RWPE2 (cell line): ENCODE data around the gene ARID3B.
A peak's percentile ranks its signal among the peaks of the same experiment; 100 is the strongest.

Experiments used
- ATAC-seq: fragments of 200-7000 bp; cut with Tn5 transposase; 3 replicates; pipeline ENCODE4 v1.9.1; 2021; ENCODE audit warnings: low read depth
- DNase-seq: peaks from one replicate; pipeline ENCODE4 v3.0.0-alpha.2; 2020; ENCODE audit warnings: low spot score
- H3K27ac ChIP-seq: fragments of 450-650 bp; 2 replicates; pipeline ENCODE4 v1.5.1; 2017; ENCODE audit warnings: mild to moderate bottlenecking; ENCODE audit not compliant: poor library complexity, severe bottlenecking
- H3K27me3 ChIP-seq: fragments of 250-450 bp; sonication (Bioruptor Pico); 2 replicates; pipeline ENCODE4 v1.5.1; 2021; ENCODE audit warnings: mild to moderate bottlenecking, moderate library complexity; ENCODE audit not compliant: insufficient read depth, poor library complexity, severe bottlenecking
- H3K36me3 ChIP-seq: fragments of 250-450 bp; sonication (Bioruptor Pico); 2 replicates; pipeline ENCODE4 v1.5.1; 2020; ENCODE audit warnings: low read depth, mild to moderate bottlenecking, moderate library complexity
- H3K4me1 ChIP-seq: fragments of 250-450 bp; sonication (Bioruptor Pico); 2 replicates; pipeline ENCODE4 v1.5.1; 2021; ENCODE audit warnings: mild to moderate bottlenecking, moderate library complexity; ENCODE audit not compliant: insufficient read depth, poor library complexity, severe bottlenecking
- H3K4me3 ChIP-seq: fragments of 250-450 bp; sonication (Bioruptor Pico); 2 replicates; pipeline ENCODE4 v1.5.1; 2021; ENCODE audit warnings: mild to moderate bottlenecking, moderate library complexity; ENCODE audit not compliant: severe bottlenecking
- H3K9me3 ChIP-seq: fragments of 250-450 bp; sonication (Bioruptor Pico); 2 replicates; pipeline ENCODE4 v1.5.1; 2021; ENCODE audit warnings: mild to moderate bottlenecking, moderate library complexity; ENCODE audit not compliant: severe bottlenecking
- TF ChIP-seq, protein P1 (sequence below): fragments of 450-650 bp; IDR thresholded peaks from one replicate; pipeline ENCODE4 v1.5.1; 2017; ENCODE audit warnings: mild to moderate bottlenecking, moderate library complexity; ENCODE audit not compliant: poor library complexity, severe bottlenecking

The ARID3B gene

DNA sequence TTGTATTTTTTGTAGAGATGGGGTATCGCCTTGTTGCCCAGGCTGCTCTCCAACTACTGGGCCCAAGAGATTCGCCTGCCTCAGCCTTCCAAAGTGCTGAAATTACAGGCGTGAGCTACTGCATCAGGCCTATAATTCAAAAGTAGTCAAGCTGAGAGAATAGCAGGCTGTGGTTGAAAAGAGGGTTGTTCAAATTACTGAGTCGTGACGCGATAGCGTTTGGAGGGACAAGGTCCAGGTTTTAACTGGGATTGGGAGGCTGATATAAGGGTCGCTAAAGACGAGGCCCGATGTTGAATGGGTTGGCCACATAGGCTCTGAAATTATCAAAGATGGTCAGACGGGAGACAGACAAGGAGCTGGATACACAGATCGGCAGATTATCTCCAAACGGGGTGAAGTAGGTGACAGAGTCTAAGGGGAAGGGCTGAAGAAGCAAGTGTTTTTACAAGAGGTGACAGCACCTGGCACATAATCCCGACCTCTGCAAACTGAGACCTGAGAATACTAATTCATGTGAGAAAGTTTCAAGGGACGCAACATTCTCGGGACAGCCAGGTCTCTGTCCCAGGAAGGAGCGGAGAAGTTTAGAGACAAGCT is 759 bp upstream of the ARID3B start:
- ATAC-seq (peak; percentile 0; the same call in 2 of the 3 replicates), DNase-seq (no peak)
- Histone ChIP-seq H3K27ac (peak overlapping the region; percentile 77), H3K27me3 (no peaks in the 10 kb centered on the region), H3K9me3 (no peaks in the 10 kb centered on the region), H3K4me3 (peak overlapping the region; percentile 79), H3K36me3 (peaks cover 11% of the 10 kb centered on the region), H3K4me1 (peaks cover 31% of the 10 kb centered on the region)
- TF ChIP-seq, protein P1, sequence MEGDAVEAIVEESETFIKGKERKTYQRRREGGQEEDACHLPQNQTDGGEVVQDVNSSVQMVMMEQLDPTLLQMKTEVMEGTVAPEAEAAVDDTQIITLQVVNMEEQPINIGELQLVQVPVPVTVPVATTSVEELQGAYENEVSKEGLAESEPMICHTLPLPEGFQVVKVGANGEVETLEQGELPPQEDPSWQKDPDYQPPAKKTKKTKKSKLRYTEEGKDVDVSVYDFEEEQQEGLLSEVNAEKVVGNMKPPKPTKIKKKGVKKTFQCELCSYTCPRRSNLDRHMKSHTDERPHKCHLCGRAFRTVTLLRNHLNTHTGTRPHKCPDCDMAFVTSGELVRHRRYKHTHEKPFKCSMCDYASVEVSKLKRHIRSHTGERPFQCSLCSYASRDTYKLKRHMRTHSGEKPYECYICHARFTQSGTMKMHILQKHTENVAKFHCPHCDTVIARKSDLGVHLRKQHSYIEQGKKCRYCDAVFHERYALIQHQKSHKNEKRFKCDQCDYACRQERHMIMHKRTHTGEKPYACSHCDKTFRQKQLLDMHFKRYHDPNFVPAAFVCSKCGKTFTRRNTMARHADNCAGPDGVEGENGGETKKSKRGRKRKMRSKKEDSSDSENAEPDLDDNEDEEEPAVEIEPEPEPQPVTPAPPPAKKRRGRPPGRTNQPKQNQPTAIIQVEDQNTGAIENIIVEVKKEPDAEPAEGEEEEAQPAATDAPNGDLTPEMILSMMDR: no peak

GRCh38 chr15:74541494-74542165 is 610 bp downstream of the ARID3B start:
- no peaks in the 10 kb centered on the region for H3K9me3 ChIP-seq
- H3K27ac ChIP-seq: peak overlapping the region; percentile 77
- peaks cover 32% of the 10 kb centered on the region for H3K4me1 ChIP-seq
- TF ChIP-seq, protein P1: no peak
- H3K4me3 ChIP-seq: peak overlapping the region; percentile 79
- DNase-seq (no peak), ATAC-seq (peak; percentile 30)
- no peaks in the 10 kb centered on the region for H3K27me3 ChIP-seq
- peaks cover 18% of the 10 kb centered on the region for H3K36me3 ChIP-seq

GRCh38 chr15:74542166-74543042 is 1.4 kb downstream of the ARID3B start:
- TF ChIP-seq, protein P1: no peak
- Histone ChIP-seq H3K27ac (peak overlapping the region; percentile 77), H3K36me3 (peaks cover 23% of the 10 kb centered on the region), H3K4me1 (peaks cover 33% of the 10 kb centered on the region), H3K27me3 (no peaks in the 10 kb centered on the region), H3K4me3 (peak overlapping the region; percentile 79), H3K9me3 (no peaks in the 10 kb centered on the region)
- ATAC-seq: no peak
- DNase-seq: no peak

DNA sequence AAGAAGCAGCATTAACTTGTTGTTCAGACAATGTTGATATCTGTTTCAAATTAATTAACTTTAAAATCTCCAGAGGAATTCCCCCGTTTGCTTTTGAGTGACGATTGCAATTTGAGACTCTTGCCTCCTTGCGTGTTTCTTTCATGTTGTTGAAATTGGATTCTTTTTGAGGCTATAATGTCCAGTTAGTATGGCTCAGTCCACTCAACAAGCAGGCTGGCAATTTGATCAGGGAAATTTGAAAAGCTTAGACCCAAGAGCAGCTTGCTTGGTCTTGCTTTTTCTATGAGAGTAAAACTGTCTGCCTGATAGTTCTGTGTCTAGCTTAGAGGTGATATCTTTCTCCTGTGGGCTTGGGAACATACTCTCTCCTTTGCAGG is 2.0 kb downstream of the ARID3B start:
- no peak for ATAC-seq
- no peak for DNase-seq
- H3K4me1 ChIP-seq: peaks cover 33% of the 10 kb centered on the region
- no peaks in the 10 kb centered on the region for H3K9me3 ChIP-seq
- TF ChIP-seq, protein P1: no peak
- peaks cover 29% of the 10 kb centered on the region for H3K36me3 ChIP-seq
- peak overlapping the region; percentile 79 for H3K4me3 ChIP-seq
- no peaks in the 10 kb centered on the region for H3K27me3 ChIP-seq
- peak overlapping the region; percentile 77 for H3K27ac ChIP-seq
